GM08714 (cell line): Measurements from ENCODE around the gene KDM5B.
A peak's percentile ranks its signal among the peaks of the same experiment; 100 is the strongest.
"Not testable (repeated sequence)": the region's sequence is repeated elsewhere in the genome, so short reads cannot be mapped to it uniquely, and the experiment has no call there.

Experiments used
- H3K4me3 ChIP-seq: fragments of 200-500 bp; sonication (Bioruptor generic); 2 replicates; pipeline ENCODE4 v1.5.1; 2014; ENCODE audit warnings: mild to moderate bottlenecking, low read length, inconsistent platforms
- ZNF274 ChIP-seq: IDR thresholded peaks from 2 replicates; pipeline ENCODE4 v1.6.1; 2012; ENCODE audit warnings: mild to moderate bottlenecking, low read depth, low read length

The KDM5B gene

DNA sequence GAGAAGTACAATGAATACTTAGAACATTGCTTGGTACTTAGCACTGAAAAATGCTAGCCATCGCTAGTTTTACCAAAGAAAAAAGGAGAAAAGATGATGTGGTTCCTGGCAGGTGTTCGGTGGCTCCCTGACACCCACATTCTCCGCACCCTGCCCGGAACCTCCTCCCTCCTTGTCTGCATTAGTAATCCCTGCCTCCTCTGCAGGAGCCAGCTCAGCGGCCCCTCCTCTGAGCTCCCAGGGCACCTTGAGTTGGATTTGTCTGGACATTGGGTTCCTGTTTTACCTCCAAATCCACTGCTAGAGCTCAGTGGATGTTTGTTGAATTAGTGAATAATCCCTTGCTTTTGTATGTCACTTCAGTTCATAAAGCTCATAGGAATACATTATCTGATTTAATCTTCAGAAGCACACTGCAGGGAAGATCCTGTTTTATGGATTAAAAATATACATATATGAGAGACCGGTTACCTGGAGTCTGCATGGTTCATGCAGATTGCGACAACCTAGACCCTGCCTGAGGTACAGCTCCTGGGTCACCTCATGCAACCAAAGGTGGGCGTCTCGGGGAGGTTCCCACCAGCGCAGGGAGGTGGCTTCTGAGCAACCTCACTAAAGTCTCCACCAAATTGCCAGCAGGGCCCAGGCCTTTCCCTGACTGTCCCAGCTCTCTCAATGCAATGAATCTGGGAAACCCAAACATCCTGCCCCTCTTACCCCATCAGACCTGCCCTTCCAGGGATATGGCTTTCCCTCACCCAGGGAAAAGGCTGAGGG, 26.7 kb upstream of the KDM5B start:
- TF ChIP-seq ZNF274 = no peak
- H3K4me3 ChIP-seq = no peak overlapping the region

DNA sequence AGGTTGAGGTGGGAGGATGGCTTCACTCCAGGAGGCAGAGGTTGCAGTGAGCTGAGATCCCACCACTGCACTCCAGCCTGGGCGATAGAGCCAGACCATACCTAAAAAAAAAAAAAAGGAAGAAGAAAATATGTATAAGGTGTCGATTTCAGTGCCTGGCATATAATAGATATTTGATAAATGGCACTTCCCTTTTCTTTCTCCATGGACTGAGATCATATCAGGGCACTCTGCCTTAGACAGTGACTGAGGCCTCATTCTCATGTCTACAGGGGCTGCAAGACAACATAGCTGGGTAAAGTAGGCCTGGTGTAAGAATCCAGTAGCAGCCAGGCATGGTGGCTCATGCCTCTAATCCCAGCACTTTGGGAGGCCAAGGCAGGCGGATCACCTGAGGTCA, 23.7 kb upstream of the KDM5B start:
- no peak for TF ChIP-seq ZNF274
- H3K4me3 ChIP-seq = no peak overlapping the region

DNA sequence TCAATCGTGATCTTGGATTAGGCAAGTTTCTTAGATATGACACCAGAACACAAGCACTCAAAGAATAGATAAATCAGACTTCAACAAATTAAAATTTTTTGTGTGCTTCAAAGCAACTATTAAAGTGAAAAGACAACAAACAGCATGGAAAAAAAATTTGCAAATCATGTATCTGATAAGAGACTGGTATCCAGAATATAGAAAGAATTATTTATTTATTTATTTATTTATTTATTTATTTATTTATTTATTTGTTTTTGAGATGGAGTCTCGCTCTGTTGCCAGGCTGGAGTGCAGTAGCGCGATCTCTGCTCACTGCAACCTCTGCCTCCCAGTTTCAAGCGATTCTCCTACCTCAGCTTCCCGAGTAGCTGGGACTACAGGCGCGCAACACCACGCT, 21.0 kb upstream of the KDM5B start:
- not testable (repeated sequence) for H3K4me3 ChIP-seq

DNA sequence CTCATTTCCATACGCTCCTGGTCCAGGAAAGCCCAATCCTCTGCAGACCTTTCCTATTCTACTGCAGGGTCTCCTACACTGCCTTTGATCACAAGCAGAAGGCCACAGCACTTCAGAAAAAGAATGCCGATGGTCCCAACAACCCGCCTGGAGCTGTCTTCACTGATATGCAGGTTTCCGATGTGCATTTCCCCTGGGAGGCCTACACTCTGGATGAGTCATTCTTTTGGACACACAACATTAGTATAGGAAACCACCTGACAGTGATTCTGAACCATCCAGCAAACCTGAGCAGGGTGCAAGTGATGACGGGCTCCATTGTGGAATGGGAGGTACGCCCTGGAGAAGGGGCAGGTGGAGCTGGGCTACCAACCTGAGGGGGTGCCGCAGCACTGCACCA, 17.5 kb upstream of the KDM5B start:
- no peak for TF ChIP-seq ZNF274
- H3K4me3 ChIP-seq = no peak overlapping the region

DNA sequence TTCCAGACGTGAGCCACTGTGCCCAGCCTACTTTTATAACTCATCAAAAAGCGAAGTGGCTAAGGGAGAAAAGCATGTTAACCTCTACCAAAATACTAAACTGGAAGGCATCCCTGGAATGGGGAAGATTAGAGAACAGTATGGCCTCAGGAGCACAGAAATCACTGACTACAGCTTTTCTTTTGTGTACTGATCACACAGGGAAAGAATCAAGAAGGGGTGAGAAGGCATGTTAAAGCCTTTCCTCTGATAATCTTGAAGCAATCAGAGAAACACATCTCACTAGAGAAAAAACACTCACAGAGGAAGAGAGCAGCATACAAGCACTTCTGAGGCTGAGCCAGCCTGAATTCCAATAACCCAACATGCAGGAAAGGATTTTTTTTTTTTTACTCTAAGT, 13.2 kb upstream of the KDM5B start:
- no peak overlapping the region for H3K4me3 ChIP-seq
- no peak for TF ChIP-seq ZNF274

DNA sequence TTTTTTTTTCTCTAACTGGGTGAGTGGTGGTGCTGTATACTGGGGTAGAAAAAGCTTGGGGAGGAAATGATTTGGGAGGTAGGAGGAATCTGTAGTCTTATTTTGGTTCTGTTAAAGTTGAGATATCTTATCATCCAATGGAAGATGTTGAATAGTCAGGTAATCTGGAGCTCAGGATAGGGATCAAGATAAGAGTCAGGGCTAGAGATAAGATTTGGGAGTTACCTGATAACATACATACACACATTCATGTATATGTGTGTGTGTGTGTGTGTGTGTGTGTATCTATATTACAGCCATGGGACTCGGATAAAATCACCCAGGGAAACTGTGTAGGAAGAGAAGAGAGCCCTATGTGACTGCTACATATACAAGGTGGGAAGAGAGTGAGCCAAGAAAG, 10.6 kb upstream of the KDM5B start:
- H3K4me3 ChIP-seq = no peak overlapping the region
- no peak for TF ChIP-seq ZNF274

DNA sequence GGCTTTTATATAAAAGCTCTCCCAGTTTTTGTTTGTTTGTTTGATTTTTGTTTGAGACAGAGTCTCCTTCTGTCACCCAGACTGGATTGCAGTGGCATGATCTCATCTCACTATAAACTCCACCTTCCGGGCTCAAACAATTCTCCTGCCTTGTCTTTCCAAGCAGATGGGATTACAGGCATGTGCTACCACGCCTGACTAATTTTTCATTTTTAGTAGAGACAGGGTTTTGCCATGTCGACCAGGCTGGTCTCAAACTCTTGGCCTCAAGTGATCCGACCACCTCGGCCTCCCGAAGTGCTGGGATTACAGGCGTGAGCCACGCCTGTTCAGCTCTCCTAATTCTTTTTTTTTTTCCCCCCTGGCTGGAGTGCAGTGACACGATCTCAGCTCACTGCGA, 6.9 kb upstream of the KDM5B start:
- TF ChIP-seq ZNF274 = no peak
- no peak overlapping the region for H3K4me3 ChIP-seq

DNA sequence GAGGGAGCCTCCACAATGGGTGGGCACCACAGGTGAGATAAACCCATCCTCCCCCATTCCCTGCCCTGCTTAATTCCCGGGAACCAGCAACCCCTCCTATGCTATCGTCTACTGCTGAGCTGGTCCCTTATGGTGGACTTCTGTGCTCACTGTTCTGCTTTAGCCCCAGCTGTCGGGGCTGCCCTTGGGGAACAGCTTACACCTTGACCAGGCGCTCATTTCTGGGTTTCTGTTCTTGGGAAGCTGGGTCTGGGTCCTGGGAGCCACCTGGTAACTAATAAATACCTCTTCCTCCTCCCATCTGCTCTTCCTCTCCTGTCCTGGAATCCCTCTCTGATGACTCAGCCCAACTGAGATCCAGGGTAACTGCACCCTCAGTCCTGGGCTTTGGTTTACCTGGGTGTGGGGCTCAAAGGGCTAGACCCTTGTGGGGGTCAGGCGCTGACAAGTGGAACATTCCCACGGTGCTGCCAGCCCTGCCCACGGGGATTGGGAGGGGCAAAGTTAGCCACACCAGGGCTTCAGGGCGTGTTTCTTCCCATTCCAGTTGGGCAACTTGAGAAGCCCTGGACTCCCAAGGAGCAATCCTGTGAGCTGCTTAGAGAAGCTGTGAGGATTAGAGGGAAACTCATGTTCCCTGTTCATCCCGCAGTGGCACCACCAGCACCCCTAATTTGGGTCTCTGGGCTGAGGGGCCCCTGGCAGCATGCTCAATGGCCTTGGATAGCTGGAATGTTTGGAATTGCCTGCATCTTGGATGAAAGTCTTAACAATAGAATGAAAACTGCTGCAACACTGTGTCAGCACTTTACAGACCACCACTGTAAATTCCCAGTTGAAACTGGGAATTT, 4.2 kb upstream of the KDM5B start:
- no peak overlapping the region for H3K4me3 ChIP-seq
- TF ChIP-seq ZNF274 = no peak

DNA sequence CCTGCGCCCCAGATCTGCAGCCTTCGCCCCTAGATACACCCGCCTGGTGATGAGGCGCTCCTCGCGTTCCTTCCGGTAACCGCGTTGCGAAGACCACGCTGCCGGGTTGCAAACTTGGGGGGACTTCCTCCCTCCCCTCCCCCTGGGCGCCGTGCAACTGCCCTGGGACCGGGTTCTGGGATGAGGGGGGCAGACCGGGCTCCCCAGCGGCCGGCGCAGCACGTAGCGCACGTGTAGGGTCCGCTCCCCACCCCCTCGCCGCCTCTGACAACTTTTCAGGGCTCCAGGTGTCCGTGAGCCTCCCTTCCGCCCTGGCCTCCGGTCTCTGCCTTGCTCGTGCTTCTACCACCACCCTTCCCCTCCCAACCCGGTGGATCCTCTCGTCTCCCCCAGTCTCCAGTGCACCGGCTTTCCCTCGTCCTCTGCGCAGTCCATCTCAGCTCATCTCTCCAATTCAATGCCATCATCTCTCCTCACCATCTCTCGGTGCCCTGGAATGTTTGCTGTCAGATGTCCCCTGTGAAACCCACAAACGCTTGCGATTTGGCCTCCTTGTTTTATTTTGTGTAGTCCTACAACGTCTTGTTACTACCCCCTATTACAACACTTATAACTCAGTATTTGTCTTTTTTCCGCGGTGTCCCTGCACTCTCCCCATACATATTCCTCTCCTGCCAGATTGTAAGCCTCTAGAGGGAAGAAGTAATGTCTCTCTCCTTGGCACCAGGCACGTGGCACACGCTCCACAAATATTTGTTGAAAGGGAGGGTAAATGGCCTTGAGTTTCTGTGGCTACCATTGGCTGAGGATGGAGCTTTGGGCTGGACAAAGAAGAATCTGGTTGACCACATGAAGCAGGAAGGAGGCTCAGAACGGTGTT, 3.3 kb upstream of the KDM5B start:
- peak overlapping the region; percentile 61; the same call in 1 of the 2 replicates for H3K4me3 ChIP-seq
- TF ChIP-seq ZNF274 = no peak

DNA sequence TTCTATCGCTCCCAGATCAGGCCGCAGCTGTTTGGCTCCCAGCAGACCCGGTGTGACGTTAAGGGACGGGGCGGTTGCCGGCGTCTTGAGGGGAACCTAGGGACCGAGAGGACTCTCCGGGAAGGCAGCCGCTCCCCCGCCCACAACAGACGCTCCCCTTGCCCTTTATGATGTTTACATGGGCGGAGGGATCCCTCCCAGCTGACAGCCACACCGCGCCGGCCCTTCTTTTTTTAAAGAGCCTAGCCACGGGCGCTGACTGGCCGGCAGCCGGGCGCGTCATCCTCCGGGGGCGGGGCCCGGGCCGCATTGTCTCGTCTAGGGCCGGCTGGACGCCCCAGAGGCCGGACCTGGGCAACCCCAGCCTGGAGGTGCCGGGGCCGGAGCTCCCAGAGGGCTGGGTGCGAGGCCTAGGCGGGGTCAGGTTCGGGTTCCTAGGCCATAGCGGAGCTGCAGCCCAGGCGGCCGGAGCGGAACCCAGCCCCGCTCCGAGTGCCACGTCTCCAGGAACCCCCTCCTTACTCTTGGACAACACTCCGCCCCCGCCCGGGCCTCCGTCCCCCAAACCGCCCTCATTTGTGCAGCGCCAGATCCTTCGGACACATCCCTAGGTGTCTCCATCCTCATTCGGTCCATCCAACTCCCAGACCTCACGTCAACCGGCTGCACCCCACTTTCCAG, 2.5 kb upstream of the KDM5B start, which contains the start of gene PCAT6:
Gene PCAT6 (plus strand): TSS at position 340 of the 681 bp plus-strand sequence.
- no peak for TF ChIP-seq ZNF274
- H3K4me3 ChIP-seq = peak within 1 kb of the TSS; percentile 61; the same call in 1 of the 2 replicates

DNA sequence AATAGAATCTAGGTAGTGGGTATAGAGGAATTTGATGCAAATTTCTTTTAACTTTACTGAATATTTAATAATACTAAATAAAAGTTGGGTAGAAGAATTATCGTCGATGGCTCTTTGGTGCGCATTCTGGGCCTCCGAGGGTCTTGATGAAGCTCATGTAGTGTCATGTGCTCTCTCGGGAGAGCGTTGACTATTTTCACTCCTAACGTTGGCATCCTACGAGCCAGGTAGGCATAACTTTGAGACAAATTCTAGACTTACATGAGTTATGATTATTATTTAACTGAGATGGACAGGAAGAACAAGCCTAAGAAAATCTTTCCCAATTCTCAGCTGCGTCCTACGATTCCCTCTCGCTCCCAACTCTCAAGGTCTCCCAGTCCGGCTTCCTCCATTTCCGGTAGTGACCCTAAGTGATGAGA, 2.0 kb upstream of the KDM5B start:
- TF ChIP-seq ZNF274 = no peak
- peak overlapping the region; percentile 58; the same call in 1 of the 2 replicates for H3K4me3 ChIP-seq

DNA sequence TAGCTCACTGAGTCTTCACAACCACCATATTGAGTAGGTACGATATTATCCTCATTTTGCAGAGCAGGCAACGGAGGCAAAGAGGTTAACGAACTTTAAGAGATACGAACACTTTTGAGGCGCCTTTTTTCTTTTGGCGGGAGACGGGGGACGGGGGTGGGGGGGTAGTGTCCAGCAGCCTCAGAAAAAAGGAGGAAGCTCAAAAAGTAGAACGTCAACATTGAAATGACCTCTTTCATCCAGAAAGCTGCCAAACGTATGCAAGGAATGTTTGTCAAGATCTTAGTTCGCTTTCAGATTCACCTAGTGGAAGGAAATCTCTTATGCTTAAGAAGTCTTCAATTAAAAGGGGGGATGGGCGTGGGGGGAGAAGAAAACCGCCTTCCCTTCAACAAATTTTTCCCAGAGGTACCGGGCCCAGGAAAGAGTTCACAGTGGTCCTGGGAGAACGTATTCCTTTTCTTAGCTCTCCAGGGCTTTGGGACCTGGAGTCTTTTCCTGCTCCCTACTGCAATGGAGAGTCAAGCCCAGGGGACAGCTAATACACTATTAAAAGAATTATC, 1.5 kb upstream of the KDM5B start:
- no peak overlapping the region for H3K4me3 ChIP-seq
- TF ChIP-seq ZNF274 = no peak

DNA sequence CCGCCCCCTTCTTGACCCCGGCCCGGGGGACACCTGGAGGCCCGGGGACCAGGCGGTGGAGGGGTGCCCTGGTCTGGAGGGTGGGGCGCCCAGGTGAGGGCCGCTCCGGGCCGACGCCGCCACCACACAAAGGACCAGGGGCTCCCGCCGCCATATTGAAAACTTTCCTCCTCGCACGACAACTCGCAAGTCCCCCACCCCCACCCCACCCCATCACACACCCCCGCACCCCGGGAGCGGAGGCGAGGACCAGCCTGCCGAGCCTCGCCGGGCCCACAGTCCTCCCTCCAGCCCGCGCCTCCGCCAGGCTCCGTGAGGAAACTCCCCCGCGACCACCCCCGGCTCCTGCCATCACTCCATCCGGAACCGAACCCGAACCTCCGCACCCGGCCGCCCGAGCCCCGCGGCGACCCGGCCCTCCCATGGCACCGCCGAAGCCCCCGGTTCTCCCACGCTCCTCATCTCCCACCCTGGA, 733 bp downstream of the KDM5B start:
- H3K4me3 ChIP-seq = peak overlapping the region; percentile 89
- no peak for TF ChIP-seq ZNF274
